ENCODE results near the gene SLC25A30.

DNA sequence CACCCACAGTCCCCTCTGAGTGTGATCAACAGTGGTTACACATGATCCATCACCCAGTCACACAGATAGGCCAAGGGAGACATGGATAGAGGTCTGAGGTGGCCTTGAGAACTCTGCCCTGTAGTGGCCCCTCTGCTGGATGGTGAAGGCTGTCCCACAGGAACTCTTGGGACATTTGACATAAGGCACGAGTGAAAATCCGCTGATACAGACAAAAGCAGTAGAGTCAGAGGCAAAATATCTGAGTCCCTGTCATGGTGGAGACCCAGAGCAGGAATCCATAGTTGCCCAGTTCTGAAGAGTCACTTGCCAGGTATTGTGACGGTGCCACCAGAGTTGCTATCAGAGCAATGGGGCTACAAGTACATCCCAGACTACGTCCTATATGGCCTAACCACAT, 18.8 kb upstream of the SLC25A30 start:
- TF ChIP-seq EZH2 (optimal IDR thresholded peaks at IDR 0.05; ENCODE audit: low read depth, low read length) (no peak), CTCF (IDR thresholded peaks at IDR 0.05; ENCODE audit: low read length) (no peak), EZH2phosphoT487 (IDR thresholded peaks at IDR 0.05; ENCODE audit: low read length) (no peak)

Data from MM.1S (cell line).